Ovary (tissue), 9 donors: ENCODE measurements around the gene FLNC. TPM values are rescaled to one million over a fixed set of nuclear protein-coding genes. Genes with fewer than 3 reads are reported as not detected.

ENCODE experiments used
- DNase-seq, 5 donors: peaks; one replicate each; pipeline ENCODE4 v3.0.0-alpha.2; 2019 to 2020
- H3K27ac ChIP-seq, 2 donors: fragments of 200-600 bp; one replicate each; pipeline versions ENCODE4 v1.5.1 to v1.8.0; 2019 to 2022
- H3K27me3 ChIP-seq: fragments of 200-600 bp; one replicate; pipeline ENCODE4 v1.8.0; 2022
- H3K36me3 ChIP-seq: fragments of 200-600 bp; sonication (generic); one replicate; pipeline ENCODE4 v1.5.1; 2019
- H3K4me1 ChIP-seq: one replicate; pipeline ENCODE4 v1.8.1; 2013; ENCODE audit warnings: mild to moderate bottlenecking, moderate library complexity; ENCODE audit not compliant: insufficient read depth
- H3K4me3 ChIP-seq: fragments of 200-600 bp; sonication (generic); one replicate; pipeline ENCODE4 v1.5.1; 2017
- H3K9me3 ChIP-seq, 2 donors: fragments of 200-600 bp in 1 of 2; sonication (generic) in 1 of 2; one replicate each; pipeline versions ENCODE4 v1.5.1 to v1.8.1; 2013 to 2019; ENCODE audit warnings: mild to moderate bottlenecking in 1 of 2, moderate library complexity in 1 of 2
- CTCF ChIP-seq, 3 donors: fragments of 450-650 bp in 2 of 3; fragments of 200-600 bp in 1 of 3; IDR thresholded peaks; one replicate each; pipeline versions ENCODE4 v1.5.1 to v1.8.0; 2016 to 2022; ENCODE audit warnings: antibody characterized with exemption in 3 of 3, mild to moderate bottlenecking in 1 of 3
- EP300 ChIP-seq: sonication (generic); formaldehyde crosslinking; IDR thresholded peaks from one replicate; pipeline ENCODE4 v1.6.1; 2017; ENCODE audit warnings: antibody characterized with exemption
- POLR2A ChIP-seq: fragments of 450-650 bp; IDR thresholded peaks from one replicate; pipeline ENCODE4 v1.6.1; 2017; ENCODE audit warnings: antibody characterized with exemption, mild to moderate bottlenecking, moderate library complexity
- WGBS, 3 donors: extraction: QIAGEN DNeasy Blood & Tissue Kit in 1 of 3; methylation state at CpG; one replicate each; pipeline versions ENCODE4 v1.1.5 to v1.1.7; 2013 to 2017; 5-methylcytosine and 5-hydroxymethylcytosine counted together
- intact Hi-C, 4 donors: fragments of 100-400 bp; cut with DNase I; formaldehyde crosslinking; loops; one replicate each; pipeline versions ENCODE4 v1.11.0 to v1.15.1; 2022 to 2023
- polyA plus RNA-seq, 2 donors: library from polyadenylated mRNA; stranded (reverse); fragments of 200-250 nt in 1 of 2; fragments of 350-450 nt in 1 of 2; fragmentation: Illumina TruSeq in 1 of 2; extraction: RNeasy Lipid Tissue Mini Kit (QIAGEN cat#74804) in 1 of 2; gene quantifications; one replicate each; pipeline ENCODE4 v1.2.3, GENCODE V29; 2013 to 2014
- total RNA-seq, 7 donors: library from RNA; depleted of rRNA in 2 of 7; stranded (reverse); fragments of >200 nt in 2 of 7; fragmentation: NEBNext Ultra II Directional in 3 of 7; extraction: Animal tissue kit (Norgen Biotek cat#: 25700) in 3 of 7; gene quantifications; one replicate each; pipeline versions ENCODE4 v1.1.0 to v1.2.4, GENCODE V29; 2016 to 2023
- donor health status: DM: no; HTN: no; CAD: no; lungs with moderate emphysema.
- donor health status: DM: no; HTN: no; CAD: no.
- donor health status: Bipolar disorder and iron deficiency.
- donor health status: DM: yes; HTN: yes; CAD: no.
- donor health status: DM: no; HTN: no; CAD: no.
- donor health status: DM: yes; HTN: yes; CAD: no.

The FLNC gene
- total and polyA plus RNA-seq, 9 donors: 6.5 to 51.2 (median 16.4) TPM

- Histone ChIP-seq H3K27ac (no peak overlapping the region), H3K9me3 (no peaks in the 10 kb centered on the region), H3K4me3 (no peak overlapping the region), H3K36me3 (no peaks in the 10 kb centered on the region), H3K27me3 (no peaks in the 10 kb centered on the region), H3K4me1 (no peaks in the 10 kb centered on the region)
- WGBS, 3 donors: 91 to 92% (median 92%) methylated on average over 38 of the region's 38 CpGs
- intact Hi-C loops: no loop called here
- TF ChIP-seq CTCF (IDR thresholded peaks at IDR 0.05) (no peak), POLR2A (no peak), EP300 (no peak)
- DNase-seq: peak in 1 of 5 donors; percentile 12
Observed at GRCh38 chr7:128842674-128843641, 12.8 kb downstream of the FLNC start.

GRCh38 chr7:128843938-128844621, 13.9 kb downstream of the FLNC start:
- H3K27ac ChIP-seq: no peak overlapping the region
- no peaks in the 10 kb centered on the region for H3K9me3 ChIP-seq
- no peak for DNase-seq
- H3K4me1 ChIP-seq: no peaks in the 10 kb centered on the region
- no peaks in the 10 kb centered on the region for H3K27me3 ChIP-seq
- H3K4me3 ChIP-seq: no peak overlapping the region
- TF ChIP-seq EP300 (no peak), POLR2A (no peak), CTCF (IDR thresholded peaks at IDR 0.05) (no peak)
- no peaks in the 10 kb centered on the region for H3K36me3 ChIP-seq
- intact Hi-C loops: no loop called here
- WGBS, 3 donors: 88 to 92% (median 89%) methylated on average over 17 of the region's 17 CpGs

- no peak for DNase-seq
- no peaks in the 10 kb centered on the region for H3K27me3 ChIP-seq
- WGBS, 3 donors: 89 to 90% (median 89%) methylated on average over 25 of the region's 25 CpGs
- H3K27ac ChIP-seq: no peak overlapping the region
- H3K9me3 ChIP-seq: no peaks in the 10 kb centered on the region
- H3K4me1 ChIP-seq: no peaks in the 10 kb centered on the region
- no peaks in the 10 kb centered on the region for H3K36me3 ChIP-seq
- no peak for TF ChIP-seq CTCF (IDR thresholded peaks at IDR 0.05)
- TF ChIP-seq EP300: no peak
- TF ChIP-seq POLR2A: no peak
- no peak overlapping the region for H3K4me3 ChIP-seq
- intact Hi-C loops: no loop called here
Observed at GRCh38 chr7:128844777-128845311, 14.6 kb downstream of the FLNC start.

- no peak overlapping the region for H3K27ac ChIP-seq
- intact Hi-C loops: no loop called here
- no peaks in the 10 kb centered on the region for H3K4me1 ChIP-seq
- no peak for DNase-seq
- no peaks in the 10 kb centered on the region for H3K9me3 ChIP-seq
- 79 to 88% (median 83%) methylated on average over 5 of the region's 5 CpGs for WGBS, 3 donors
- TF ChIP-seq CTCF (IDR thresholded peaks at IDR 0.05) (no peak), POLR2A (no peak), EP300 (no peak)
- no peaks in the 10 kb centered on the region for H3K36me3 ChIP-seq
- H3K27me3 ChIP-seq: no peaks in the 10 kb centered on the region
- no peak overlapping the region for H3K4me3 ChIP-seq
Observed at GRCh38 chr7:128845475-128845874, 15.3 kb downstream of the FLNC start.
